SJCRH30 (cell line): ENCODE measurements around the gene ZNF581. TPM values are rescaled to one million over a fixed set of nuclear protein-coding genes. Genes with fewer than 3 reads are reported as not detected.

Experiments
- DNase-seq, 2 experiments: peaks; one replicate each; pipeline ENCODE4 v3.0.0-alpha.2; 2015 to 2020
- H3K27ac ChIP-seq: fragments of 250-450 bp; sonication (Bioruptor Pico); 2 replicates; pipeline ENCODE4 v1.5.1; 2020; ENCODE audit warnings: mild to moderate bottlenecking, moderate library complexity
- H3K27me3 ChIP-seq: fragments of 250-450 bp; sonication (Bioruptor Pico); 2 replicates; pipeline ENCODE4 v1.5.1; 2020; ENCODE audit warnings: mild to moderate bottlenecking, moderate library complexity
- H3K36me3 ChIP-seq: fragments of 250-450 bp; sonication (Bioruptor Pico); 2 replicates; pipeline ENCODE4 v1.5.1; 2020; ENCODE audit warnings: mild to moderate bottlenecking, moderate library complexity
- H3K4me1 ChIP-seq: fragments of 250-450 bp; sonication (Bioruptor Pico); 2 replicates; pipeline ENCODE4 v1.5.1; 2020; ENCODE audit warnings: mild to moderate bottlenecking, moderate library complexity
- H3K4me3 ChIP-seq: fragments of 250-450 bp; sonication (Bioruptor Pico); 2 replicates; pipeline ENCODE4 v1.5.1; 2020; ENCODE audit warnings: mild to moderate bottlenecking, moderate library complexity
- H3K9me3 ChIP-seq: fragments of 250-450 bp; sonication (Bioruptor Pico); replicated peaks from 2 replicates; pipeline ENCODE4 v1.5.1; 2020; ENCODE audit warnings: mild to moderate bottlenecking, moderate library complexity
- total RNA-seq: library from RNA; depleted of rRNA; stranded (reverse); fragments of >200 nt; shearing (Covaris generic); gene quantifications from 2 replicates; pipeline ENCODE4 v1.2.3, GENCODE V29; 2014

Gene ZNF581
- total RNA-seq, 1 experiment from 2014 or later, result 17.9 TPM

GRCh38 chr19:55633861-55634260 lies 9.6 kb upstream of the ZNF581 start:
- Histone ChIP-seq H3K27ac (peak overlapping the region; percentile 8; the same call in 1 of the 2 replicates), H3K4me1 (0 out of 2 replicates have a peak, but pooled peaks cover 5% of the 10 kb centered on the region)
- DNase-seq, result peak in 1 of 2 experiments; percentile 63

GRCh38 chr19:55635334-55635717 lies 8.1 kb upstream of the ZNF581 start:
- Histone ChIP-seq H3K4me1 (0 out of 2 replicates have a peak, but pooled peaks cover 5% of the 10 kb centered on the region), H3K27me3 (no peaks in the 10 kb centered on the region), H3K9me3 (no peaks in the 10 kb centered on the region), H3K27ac (peak overlapping the region; percentile 59), H3K36me3 (no peaks in the 10 kb centered on the region), H3K4me3 (peak overlapping the region; percentile 82)
- DNase-seq, result no peak

More at GRCh38 chr19:55633861-55634260, 9.6 kb upstream of the ZNF581 start:
- H3K27me3 ChIP-seq, result no peaks in the 10 kb centered on the region
- no peak overlapping the region for H3K4me3 ChIP-seq
- no peaks in the 10 kb centered on the region for H3K36me3 ChIP-seq
- H3K9me3 ChIP-seq, result no peaks in the 10 kb centered on the region

GRCh38 chr19:55635856-55636440 lies 7.5 kb upstream of the ZNF581 start:
- H3K4me1 ChIP-seq, result 0 out of 2 replicates have a peak, but pooled peaks cover 5% of the 10 kb centered on the region
- H3K27me3 ChIP-seq, result no peaks in the 10 kb centered on the region
- DNase-seq, result no peak

GRCh38 chr19:55636723-55637122 lies 6.7 kb upstream of the ZNF581 start:
- no peaks in the 10 kb centered on the region for H3K9me3 ChIP-seq
- no peaks in the 10 kb centered on the region for H3K27me3 ChIP-seq
- no peak for DNase-seq
- 0 out of 2 replicates have a peak, but pooled peaks cover 5% of the 10 kb centered on the region for H3K4me1 ChIP-seq
- no peak overlapping the region for H3K4me3 ChIP-seq
- H3K36me3 ChIP-seq, result no peaks in the 10 kb centered on the region
- H3K27ac ChIP-seq, result no peak overlapping the region

More at GRCh38 chr19:55635856-55636440, 7.5 kb upstream of the ZNF581 start:
- H3K27ac ChIP-seq, result no peak overlapping the region
- H3K36me3 ChIP-seq, result no peaks in the 10 kb centered on the region
- peak overlapping the region; percentile 82 for H3K4me3 ChIP-seq
- no peaks in the 10 kb centered on the region for H3K9me3 ChIP-seq

GRCh38 chr19:55637534-55637933 lies 5.9 kb upstream of the ZNF581 start:
- no peaks in the 10 kb centered on the region for H3K36me3 ChIP-seq
- 0 out of 2 replicates have a peak, but pooled peaks cover 11% of the 10 kb centered on the region for H3K4me1 ChIP-seq
- no peak overlapping the region for H3K4me3 ChIP-seq
- H3K27me3 ChIP-seq, result no peaks in the 10 kb centered on the region
- H3K27ac ChIP-seq, result no peak overlapping the region
- no peaks in the 10 kb centered on the region for H3K9me3 ChIP-seq
- no peak for DNase-seq

GRCh38 chr19:55638864-55639359 lies 4.5 kb upstream of the ZNF581 start:
- peak; percentile 73 to 79 for DNase-seq
- Histone ChIP-seq H3K4me3 (no peak overlapping the region), H3K36me3 (no peaks in the 10 kb centered on the region), H3K4me1 (peaks cover 12% of the 10 kb centered on the region; the same call in 1 of the 2 replicates), H3K27me3 (no peaks in the 10 kb centered on the region), H3K27ac (no peak overlapping the region), H3K9me3 (no peaks in the 10 kb centered on the region)

- H3K36me3 ChIP-seq, result peaks cover 6% of the 10 kb centered on the region
- DNase-seq, result peak in 1 of 2 experiments; percentile 37
- H3K4me3 ChIP-seq, result peak overlapping the region; percentile 84
- no peaks in the 10 kb centered on the region for H3K27me3 ChIP-seq
- peak overlapping the region; percentile 51 for H3K27ac ChIP-seq
- H3K4me1 ChIP-seq, result peaks cover 9% of the 10 kb centered on the region; the same call in 1 of the 2 replicates
- no peaks in the 10 kb centered on the region for H3K9me3 ChIP-seq
Measured at GRCh38 chr19:55640043-55640576, 3.3 kb upstream of the ZNF581 start.

GRCh38 chr19:55640577-55641425 lies 2.6 kb upstream of the ZNF581 start, which contains the start of gene ZNF580:
Gene ZNF580 (plus strand): TSS chr19:55641002. CDS start chr19:55642509, 1,507 bp downstream.
- DNase-seq, result peak; percentile 75 to 80
- Histone ChIP-seq H3K27me3 (no peaks in the 10 kb centered on the region), H3K36me3 (peaks cover 13% of the 10 kb centered on the region), H3K27ac (peak within 1 kb of the TSS; percentile 51), H3K4me3 (peak within 1 kb of the TSS; percentile 84), H3K4me1 (peaks cover 9% of the 10 kb centered on the region; the same call in 1 of the 2 replicates), H3K9me3 (no peaks in the 10 kb centered on the region)

- peak in 1 of 2 experiments; percentile 45 for DNase-seq
- Histone ChIP-seq H3K36me3 (peaks cover 13% of the 10 kb centered on the region), H3K4me1 (peaks cover 9% of the 10 kb centered on the region; the same call in 1 of the 2 replicates), H3K27me3 (no peaks in the 10 kb centered on the region), H3K9me3 (no peaks in the 10 kb centered on the region), H3K27ac (peak overlapping the region; percentile 51), H3K4me3 (peak overlapping the region; percentile 84)
Measured at GRCh38 chr19:55641426-55642152, 1.9 kb upstream of the ZNF581 start.

GRCh38 chr19:55642153-55643002 lies 1.1 kb upstream of the ZNF581 start:
- Histone ChIP-seq H3K4me3 (peak overlapping the region; percentile 84), H3K27me3 (no peaks in the 10 kb centered on the region), H3K4me1 (peaks cover 9% of the 10 kb centered on the region; the same call in 1 of the 2 replicates), H3K9me3 (no peaks in the 10 kb centered on the region), H3K27ac (no peak overlapping the region), H3K36me3 (peaks cover 19% of the 10 kb centered on the region)
- DNase-seq, result peak in 1 of 2 experiments; percentile 36

GRCh38 chr19:55643887-55644176 lies 383 bp downstream of the ZNF581 start:
- no peaks in the 10 kb centered on the region for H3K9me3 ChIP-seq
- peaks cover 9% of the 10 kb centered on the region; the same call in 1 of the 2 replicates for H3K4me1 ChIP-seq
- no peaks in the 10 kb centered on the region for H3K27me3 ChIP-seq
- H3K27ac ChIP-seq, result no peak overlapping the region; the same call in 1 of the 2 replicates
- H3K4me3 ChIP-seq, result peak overlapping the region; percentile 84
- DNase-seq, result no peak
- H3K36me3 ChIP-seq, result peaks cover 19% of the 10 kb centered on the region

- Histone ChIP-seq H3K27me3 (no peaks in the 10 kb centered on the region), H3K4me3 (peak overlapping the region; percentile 84), H3K36me3 (peaks cover 19% of the 10 kb centered on the region), H3K9me3 (no peaks in the 10 kb centered on the region), H3K4me1 (peaks cover 9% of the 10 kb centered on the region; the same call in 1 of the 2 replicates), H3K27ac (no peak overlapping the region; the same call in 1 of the 2 replicates)
- DNase-seq, result no peak
Measured at GRCh38 chr19:55644191-55644833, 863 bp downstream of the ZNF581 start.
